GM19025 (cell line): Measurements from ENCODE around the gene FBXO33.
A peak's percentile ranks its signal among the peaks of the same experiment; 100 is the strongest.

ENCODE experiments used
- ATAC-seq: cut with Tn5 transposase; IDR thresholded peaks from one replicate; pipeline ENCODE4 v1.9.1; 2021; ENCODE audit warnings: mild to moderate bottlenecking, low read depth, moderate library complexity; ENCODE audit not compliant: unreplicated experiment

The FBXO33 gene

DNA sequence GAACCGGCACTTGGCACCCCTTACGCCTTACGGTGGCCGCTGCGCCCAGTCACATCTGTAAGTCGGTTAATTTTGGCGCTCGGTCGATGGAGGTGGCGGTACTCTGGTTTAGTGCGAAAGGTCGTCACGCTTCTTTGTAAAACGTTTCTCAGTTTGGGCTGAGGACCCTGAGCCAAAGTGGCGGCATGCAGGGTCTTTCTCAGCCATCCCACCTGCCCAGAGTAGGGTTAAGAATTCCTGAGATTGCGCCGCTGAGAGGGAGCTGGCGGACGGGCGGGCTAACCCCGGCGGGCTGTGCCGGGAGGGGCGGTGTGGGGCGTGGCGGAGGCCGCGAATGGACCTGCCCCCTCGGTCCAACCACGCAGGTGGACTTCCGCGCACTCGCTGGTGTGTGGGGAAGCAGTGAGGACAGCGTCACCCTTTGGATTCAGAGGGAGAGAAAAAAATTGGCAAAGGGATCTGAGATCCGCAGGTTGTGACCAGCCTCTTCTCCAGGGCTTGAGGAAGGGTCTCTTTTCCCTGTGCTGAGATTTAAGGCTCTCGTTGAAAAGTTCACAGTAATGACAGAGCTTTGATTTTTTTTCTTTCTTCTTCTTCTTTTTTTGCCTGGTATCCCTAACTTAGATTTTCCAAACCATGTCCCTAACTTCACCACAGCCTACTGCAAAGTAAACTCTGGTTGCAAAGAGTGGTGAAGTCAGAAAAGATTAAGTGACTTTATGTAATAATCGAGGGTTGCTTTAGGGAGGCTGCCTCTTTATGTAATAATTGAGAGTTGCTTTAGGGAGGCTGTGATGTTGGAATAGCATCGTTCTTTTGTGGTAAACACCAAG, 602 bp upstream of the FBXO33 start:
- ATAC-seq, result peak; percentile 66

GRCh38 chr14:39431416-39432178, 636 bp downstream of the FBXO33 start:
- peak; percentile 7 for ATAC-seq

DNA sequence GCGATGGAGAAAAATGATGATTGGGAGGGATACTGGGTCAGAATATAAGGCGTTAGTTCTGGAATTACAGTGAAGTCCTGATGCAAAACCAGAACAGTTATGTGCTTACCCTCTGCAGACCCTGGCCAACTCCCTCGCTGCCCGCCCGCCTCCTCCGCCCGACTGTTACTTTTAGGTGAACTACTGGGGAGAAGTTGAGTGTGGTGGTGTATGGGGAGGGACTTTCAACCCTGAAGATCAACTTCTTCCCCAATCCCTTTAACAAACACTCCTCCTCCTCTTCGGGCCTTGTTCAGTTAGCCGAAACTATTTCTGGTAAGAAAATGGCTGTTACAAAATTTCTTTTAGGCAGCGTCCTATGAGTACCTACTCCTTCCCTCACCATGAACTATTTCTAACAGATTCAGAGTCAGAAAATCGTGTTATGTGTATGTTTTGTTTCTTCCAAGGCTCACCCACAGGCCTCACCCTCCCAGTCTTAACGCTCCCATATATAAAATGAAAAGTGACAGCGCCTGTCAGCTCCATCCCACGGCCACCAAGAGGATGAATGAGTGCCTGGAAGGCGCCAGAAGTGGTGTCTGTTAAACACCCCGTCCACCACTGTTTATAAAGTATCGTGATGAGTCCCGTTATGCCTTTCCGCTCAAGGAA, 1.3 kb downstream of the FBXO33 start:
- no peak for ATAC-seq

DNA sequence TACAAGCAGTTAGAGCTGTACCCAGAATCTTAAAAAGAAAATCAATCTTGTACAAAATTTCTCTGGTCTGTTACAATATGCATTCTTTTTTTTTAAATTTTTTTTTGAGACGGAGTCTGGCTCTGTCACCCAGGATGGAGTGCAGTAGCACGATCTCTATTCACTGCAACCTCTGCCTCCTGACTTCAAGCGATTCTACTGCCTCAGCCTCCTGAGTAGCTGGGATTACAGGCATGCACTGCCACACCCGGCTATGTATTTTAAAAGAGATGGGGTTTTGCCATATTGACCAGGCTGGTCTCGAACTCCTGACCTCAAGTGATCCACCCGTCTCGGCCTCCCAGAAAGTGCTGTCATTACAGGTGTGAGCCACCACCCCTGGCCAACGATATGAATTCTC, 4.1 kb downstream of the FBXO33 start:
- no peak for ATAC-seq

GRCh38 chr14:39426605-39427004, 5.6 kb downstream of the FBXO33 start:
- ATAC-seq, result no peak

GRCh38 chr14:39425947-39426346, 6.3 kb downstream of the FBXO33 start:
- no peak for ATAC-seq

GRCh38 chr14:39423793-39424192, 8.4 kb downstream of the FBXO33 start:
- ATAC-seq, result no peak

DNA sequence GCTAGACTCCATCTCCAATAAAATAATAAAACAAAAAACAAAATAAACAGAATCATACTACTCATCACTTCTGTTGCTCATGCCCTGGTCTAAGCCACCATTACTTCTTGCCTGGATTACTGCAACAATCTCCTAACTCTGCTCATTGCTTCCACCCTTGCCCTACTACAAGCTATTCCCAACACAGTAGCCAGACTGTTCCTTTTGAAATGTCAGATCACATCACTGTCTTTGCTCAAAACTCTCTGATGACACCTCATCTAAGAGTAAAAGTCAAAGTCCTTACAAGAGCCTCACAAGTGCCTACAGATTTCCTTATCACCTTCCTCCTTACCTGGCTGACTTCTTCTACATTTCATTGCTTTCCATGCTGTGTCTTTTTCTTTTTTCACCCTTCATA, 10.0 kb downstream of the FBXO33 start:
- ATAC-seq, result no peak

DNA sequence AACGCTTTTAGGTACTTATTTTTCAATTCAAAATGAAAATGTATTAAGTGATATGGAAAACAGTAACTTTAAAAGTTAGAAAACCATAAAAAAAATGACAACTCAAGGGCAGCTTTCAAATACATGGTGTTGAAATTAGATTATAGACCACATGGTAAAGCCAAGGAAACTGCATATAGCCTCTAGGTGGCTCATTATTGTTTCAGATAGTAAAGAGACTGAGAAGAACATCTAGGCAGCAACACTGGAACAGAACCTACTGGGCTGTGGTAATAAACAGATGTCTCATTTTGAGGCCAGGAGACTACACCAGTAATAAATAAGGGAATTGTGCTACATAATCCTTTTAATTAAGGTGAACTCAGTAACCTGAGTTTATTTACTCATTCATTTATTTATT, 13.0 kb downstream of the FBXO33 start:
- ATAC-seq, result no peak

DNA sequence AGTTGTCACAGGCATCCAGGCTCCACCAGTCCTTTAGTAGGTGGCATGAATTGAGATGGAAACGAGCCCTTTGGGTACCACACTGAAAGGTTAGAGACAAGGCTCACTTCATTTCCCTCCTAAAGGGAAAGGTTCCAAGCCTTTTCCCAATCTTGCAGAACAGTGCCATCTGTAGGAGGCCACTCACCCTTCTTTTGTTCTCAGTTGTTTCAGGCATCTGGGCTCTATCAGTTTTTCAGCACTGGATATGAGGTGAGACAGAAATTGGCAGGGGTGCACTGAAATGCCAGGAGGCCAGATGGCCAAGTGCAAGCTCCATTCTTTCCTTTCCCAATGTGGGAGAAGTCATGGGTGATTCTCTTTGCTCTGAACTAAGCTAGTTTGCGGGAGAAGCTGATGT, 15.2 kb downstream of the FBXO33 start:
- ATAC-seq, result no peak

DNA sequence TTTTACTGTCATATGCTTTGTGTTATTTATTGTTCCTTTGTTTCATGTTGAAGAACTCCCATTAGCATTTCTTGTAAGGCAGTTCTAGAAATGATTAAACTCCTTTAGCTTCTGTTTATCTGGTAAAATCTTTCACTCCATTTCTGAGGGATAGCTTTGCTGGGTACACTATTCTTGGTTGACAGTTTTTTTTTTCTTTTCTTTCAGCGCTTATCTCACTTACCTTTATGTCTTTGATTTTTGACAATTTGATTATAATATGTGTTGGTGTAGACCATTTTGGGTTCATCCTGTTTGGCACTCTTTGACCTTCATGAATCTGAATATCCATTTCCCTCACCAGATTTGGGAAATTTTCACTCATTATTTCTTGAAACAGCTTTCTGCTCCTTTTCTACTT, 16.2 kb downstream of the FBXO33 start:
- ATAC-seq, result no peak

DNA sequence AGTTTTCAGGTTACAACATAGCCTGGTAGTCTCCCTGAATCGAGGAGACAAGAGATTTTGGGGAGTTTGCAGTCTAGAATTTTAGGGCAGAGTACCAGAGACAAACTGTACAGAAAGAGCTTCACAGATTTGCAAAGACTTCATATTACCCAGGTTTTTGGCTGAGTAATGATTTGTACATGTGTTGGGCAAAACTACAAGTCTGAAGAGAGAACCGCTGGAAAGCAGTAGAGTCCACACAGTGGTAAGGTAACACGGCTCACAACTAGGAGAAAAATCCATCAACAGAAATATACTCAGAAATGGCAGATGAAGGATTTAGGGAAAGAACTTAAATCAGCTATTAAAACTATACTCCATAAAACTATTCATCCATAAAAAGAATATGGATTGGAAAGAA, 25.7 kb downstream of the FBXO33 start:
- ATAC-seq, result no peak

DNA sequence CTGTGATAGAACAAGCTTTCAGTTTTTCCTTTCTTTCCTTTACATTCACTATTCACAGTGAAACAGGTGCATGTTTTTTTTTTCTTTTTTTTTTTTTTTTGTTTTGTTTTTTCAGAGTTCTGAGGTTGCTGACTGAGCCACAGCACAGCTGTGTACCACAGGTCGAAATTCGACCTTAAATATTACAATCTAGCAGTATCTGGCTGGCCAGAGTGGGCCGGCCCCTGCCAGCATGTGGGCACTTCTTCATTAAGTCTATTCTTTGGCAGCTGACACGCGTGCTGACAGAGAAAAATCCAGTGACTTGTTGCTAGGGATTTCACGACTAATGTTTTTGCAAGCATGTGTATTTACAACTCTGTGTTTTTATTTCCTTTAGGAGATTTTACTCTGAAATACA, 33.9 kb downstream of the FBXO33 start:
- ATAC-seq, result no peak

GRCh38 chr14:39396448-39396847, 35.8 kb downstream of the FBXO33 start:
- ATAC-seq, result no peak

- ATAC-seq, result no peak
Measured at GRCh38 chr14:39395555-39396254, 36.5 kb downstream of the FBXO33 start.

DNA sequence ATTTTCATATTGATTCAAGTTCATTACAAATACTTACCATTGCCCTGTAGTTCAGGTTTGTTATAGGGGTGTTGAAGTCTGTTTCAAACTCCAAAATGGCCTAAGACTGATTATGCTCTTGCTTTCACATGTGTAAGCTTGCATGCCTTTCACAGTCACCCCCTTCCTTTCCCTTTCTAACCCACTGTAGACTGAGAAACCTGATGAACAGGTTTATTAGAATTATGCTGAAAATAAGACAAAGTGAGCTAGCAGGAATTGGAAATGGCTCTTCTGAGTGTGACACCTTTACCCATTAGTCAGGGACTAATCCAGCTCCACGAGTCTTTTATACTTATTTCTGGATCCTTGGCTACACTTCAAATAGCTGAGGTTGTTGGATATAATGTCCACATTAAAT, 38.9 kb downstream of the FBXO33 start:
- no peak for ATAC-seq

GRCh38 chr14:39384177-39384576, 48.1 kb downstream of the FBXO33 start:
- no peak for ATAC-seq

- ATAC-seq, result no peak
Measured at GRCh38 chr14:39383741-39384140, 48.5 kb downstream of the FBXO33 start.

DNA sequence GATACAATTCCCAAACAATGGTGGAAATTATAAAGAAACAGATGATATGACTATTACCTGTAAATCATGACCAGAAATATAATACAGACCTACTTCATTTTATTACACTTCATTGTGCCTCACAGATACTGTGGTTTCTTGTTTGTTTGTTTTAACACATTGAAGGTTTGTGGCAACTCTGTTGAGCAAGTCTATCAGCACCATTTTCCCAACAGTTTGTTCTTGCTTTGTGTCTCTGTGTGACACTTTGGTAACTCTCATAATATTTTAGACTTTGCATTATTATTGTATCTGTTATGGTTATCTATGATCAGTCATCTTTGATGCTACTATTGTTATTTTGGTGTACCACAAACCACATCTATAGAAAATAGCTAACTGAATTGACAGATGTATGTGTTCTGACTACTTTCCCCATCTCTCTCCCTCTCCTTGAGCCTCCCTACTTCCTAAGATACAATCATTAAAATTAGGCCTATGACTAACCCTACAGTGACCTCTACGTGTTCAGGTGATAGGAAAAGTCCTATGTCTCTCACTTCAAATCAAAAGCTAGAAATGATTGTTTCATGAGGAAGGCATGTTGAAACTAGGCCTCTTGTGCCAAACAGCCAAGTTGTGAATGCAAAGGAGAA, 49.1 kb downstream of the FBXO33 start:
- no peak for ATAC-seq

DNA sequence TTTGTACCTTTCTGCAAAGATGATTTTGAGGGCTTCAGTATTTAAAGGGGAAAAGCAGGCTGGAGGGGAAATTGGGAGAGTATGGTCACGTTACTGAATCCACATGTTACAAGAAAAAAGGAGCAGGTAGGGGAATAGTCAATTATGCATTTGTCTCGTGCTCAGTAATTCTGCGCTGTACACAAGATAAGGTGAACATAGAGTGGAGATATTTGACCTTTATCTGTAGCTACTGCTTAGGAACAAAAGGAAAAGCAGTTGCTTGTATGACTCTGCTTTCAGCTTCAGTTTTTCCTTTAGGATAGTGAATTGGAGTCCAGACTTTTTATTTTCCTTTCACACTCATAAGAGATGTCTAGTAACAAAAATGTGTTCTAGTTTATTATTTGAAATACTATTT, 49.8 kb downstream of the FBXO33 start:
- ATAC-seq, result no peak
